Fibroblast of gingiva (primary cell): ENCODE measurements around the gene EDN2.

Experiments used
- DNase-seq: peaks from one replicate; pipeline ENCODE4 v3.0.0-alpha.2; 2011; ENCODE audit warnings: low read depth

EDN2 gene

DNA sequence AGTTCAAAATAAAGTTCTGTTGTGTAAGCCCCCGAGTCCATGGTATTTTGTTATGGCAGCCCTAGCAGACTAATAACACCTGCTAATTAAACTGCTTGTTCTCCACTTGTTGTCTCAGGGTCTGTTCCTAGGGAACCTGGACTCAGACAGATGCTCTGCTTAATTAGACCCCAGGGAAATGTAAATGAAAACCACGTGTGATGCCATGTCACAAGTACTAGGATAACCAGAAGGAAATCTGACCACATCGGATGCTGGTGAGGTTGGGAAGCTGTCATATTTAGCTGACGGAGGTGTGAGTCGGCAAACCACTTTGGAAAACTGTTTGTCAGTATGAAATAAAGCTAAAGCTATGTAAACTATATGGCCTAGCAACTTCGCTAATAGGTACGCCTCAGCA is 19.6 kb downstream of the EDN2 start:
- DNase-seq, result no peak

DNA sequence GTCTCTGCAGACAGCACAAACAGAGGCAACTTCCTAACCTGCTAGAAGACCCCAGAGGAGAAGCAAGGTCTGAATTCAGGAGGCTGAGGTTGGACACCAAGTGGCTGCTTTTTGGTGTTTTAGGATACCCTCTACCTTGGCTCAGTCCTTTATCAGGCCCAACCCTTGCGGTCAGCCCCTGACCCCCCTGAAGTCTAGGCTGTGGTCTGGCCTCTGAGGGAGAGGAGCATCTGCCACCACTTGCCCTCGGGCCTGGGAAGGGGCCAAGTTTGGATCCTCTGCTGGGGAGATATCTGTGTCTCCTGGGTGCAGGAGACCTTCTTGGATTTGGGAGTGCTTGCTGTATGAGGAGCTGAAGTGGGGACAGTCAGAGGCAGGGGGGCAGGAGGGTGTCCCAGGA is 21.0 kb downstream of the EDN2 start:
- DNase-seq, result no peak

DNA sequence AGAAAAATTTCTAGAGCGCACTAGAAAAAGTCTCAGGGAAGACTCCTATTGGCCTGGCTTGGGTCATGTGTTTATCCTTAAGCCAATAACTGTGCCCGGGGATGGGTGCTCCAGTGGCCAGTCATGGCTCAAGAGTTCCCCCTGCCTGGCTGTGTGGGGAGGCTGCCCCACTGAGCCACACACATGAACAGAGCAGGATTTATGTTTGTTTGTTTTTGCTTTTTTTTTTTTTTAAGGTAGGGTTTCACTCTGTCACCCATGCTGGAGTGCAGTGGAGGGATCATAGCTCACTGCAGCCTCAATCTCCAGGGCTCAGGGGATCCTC is 21.8 kb downstream of the EDN2 start:
- DNase-seq, result no peak

DNA sequence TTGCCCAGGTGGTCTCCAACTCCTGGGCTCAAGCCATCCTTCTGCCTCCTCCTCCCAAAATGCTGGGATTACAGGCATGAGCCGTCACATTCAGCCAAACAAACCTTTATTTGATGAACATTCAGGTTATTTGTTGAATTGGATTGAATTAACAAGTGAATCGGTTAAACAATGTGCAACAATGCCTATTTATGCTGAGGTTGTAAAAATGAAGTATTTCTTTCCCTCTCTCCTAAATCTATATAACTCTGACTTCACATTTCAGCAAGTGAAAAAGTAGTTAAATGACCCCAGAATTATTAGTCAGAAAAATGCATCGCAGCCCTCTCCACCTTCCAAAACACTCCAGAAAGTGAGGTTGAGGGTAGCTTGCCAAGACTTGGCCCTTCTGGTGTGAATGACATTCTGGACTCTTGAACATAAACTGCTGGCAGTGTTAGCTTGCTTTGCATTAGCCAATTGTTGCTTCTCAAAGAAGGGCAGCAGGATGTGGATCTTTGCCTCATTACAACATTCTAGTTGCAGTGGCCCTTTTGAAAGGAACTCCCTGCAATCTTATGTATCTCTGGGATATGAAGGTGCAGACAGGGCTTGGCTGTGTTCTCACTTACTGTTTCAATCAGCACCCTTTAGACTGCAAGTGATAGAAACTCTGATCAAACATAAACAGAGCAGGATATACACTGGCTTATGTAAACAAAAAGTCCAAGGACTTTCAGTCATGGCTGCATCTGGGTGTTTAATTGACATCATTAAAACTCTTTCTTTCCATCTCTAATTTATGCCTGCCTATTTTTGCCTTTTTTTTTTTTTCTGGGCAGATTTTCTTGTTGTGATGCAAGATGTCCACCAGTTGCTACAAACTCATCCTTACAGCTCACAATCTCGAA is 22.4 kb downstream of the EDN2 start:
- peak; percentile 11 for DNase-seq

DNA sequence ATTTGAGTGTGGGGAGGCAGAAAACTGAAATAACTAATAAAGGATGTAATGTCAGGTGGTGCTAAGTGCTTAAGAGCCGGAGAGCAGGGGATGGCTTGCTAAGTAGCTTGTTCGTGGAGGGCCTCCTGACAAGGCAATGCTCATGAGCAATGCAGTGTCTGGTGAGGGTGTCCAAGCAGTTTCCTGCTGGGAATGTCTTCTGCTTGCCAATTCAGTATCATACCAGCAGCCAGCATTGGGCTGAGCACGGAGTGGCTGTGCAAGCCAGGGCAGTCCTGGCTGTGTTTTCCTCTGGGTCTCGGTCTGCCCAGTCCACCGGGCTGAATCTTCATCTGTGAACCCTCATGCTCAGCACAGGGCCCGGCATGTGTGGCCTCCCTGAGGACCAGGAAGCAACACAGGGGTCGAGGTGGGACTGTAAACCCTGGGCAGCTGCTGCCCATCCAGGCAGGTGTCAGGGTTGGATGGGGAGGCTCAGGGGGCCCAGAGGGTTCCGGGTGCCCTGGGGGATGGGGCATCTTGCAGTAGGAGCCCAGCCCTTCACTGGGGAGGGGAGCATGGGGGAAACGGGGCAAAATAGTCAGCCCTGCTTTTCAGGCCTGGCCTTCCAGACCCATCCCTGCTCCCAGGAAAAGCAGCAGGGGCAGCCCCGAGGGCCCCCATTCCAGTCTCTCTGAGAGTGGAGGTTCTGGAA is 27.5 kb downstream of the EDN2 start:
- peak; percentile 10 for DNase-seq

DNA sequence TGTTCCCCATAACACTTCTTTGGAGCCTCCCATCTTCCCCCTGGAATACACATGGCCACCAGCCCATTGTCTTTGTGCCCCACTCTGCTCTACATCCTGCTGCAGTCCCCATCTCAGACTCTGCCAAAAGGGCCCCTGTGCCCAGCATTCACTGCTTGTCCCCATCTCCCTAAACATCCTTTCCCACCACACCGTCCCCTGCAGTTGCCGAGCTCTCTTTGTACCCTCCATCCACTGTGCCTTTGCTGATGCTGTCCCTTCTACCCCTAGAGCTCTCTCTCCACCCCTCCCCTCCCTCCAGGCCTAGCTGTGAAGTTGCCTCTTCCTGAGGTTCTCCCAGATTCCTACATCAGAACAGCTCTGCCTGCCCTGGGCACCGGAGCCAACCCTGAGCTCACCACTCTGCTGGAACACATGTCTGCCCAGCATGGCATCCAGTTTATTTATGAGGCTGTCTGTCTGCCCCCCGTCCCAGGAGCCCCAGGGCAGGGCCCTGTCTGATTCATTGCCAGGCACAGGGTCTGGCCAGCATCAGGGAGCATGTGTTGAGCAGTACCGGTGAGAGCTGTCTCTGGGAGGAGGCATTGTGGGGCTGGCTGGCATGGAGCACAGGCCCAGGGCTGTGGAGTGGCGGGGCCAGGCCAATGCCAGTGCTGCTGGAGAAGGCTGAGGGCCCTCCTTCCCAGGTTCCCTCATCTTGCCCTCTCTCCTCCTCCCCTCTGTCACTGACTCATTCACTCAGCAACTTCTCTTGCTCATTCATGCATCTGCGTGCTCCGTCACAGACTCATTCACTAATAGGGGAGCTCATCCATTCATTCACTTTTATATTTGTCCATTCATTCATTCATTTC is 28.8 kb downstream of the EDN2 start:
- no peak for DNase-seq

DNA sequence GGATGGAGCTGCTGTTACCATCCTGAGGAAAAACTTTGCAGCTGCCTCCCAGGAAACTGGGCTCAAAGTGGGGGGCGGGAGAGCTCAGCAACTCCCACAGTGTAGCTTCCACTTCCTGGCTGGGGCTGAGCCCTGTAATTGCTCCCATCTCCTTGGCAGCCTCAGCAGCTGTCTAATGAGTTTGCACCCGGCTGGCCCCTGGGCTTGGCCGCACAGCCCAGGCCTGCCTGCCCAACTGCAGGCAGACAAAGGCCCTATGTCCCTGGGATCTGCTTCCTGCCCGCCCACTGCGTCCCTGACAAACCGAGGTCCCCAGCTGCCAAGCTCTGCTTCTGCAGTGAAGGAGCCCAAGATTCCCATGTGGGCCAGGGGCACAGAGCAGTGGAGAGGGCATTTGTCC is 30.1 kb downstream of the EDN2 start:
- DNase-seq, result peak; percentile 9

DNA sequence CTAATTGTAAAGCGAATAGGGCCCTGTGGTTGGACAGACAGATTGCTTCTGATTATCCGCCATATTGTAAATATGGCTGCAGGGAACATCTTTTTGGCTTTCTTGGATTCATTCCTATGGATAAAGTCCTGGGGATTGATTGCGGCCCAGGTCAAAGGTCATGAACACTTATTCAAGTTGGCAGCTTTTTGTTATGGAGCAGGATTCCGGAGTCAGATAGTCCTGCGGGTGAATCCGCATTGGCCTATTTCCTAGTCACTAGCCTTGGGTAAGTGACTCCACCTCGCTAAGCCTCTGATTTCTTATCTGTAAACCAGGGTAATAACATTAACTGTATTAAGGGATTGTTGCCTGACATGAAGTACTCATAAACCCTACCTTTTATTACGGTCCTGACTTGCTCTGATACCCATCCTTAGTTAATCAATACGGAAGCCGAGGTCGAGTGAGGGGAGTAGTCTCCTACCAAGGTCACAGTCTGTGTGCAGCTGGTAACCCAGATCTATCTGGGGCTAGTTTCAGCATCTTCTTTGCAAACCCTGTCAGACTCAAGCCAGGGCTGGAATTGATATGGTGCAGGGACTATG is 31.7 kb downstream of the EDN2 start:
- no peak for DNase-seq

DNA sequence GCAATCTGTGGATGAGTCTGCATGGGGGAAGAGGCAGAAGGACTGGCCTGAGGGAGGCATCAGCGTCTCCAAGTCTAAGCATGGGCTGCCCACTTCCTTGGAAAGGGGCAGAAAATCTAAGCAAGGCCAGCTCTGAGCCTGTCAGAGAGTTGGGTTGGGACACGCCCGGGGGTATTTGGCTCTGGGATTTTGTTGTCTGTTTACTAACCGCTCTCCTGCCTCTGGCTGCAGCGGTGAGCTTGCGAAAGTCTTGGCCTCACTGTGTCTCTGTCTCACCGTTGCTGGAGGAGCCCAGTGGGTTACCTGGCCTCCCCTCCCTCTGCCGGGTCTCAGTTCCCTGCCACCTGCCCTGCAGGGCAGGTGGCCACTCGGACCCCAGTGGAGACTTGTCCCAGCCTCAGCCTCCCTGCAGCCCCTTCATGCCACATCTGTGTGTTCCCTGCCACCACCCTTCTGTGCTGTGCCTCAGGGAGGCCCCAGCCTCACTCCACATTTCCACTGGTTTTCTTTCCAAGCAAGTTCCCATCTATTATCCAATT is 33.7 kb downstream of the EDN2 start:
- no peak for DNase-seq

DNA sequence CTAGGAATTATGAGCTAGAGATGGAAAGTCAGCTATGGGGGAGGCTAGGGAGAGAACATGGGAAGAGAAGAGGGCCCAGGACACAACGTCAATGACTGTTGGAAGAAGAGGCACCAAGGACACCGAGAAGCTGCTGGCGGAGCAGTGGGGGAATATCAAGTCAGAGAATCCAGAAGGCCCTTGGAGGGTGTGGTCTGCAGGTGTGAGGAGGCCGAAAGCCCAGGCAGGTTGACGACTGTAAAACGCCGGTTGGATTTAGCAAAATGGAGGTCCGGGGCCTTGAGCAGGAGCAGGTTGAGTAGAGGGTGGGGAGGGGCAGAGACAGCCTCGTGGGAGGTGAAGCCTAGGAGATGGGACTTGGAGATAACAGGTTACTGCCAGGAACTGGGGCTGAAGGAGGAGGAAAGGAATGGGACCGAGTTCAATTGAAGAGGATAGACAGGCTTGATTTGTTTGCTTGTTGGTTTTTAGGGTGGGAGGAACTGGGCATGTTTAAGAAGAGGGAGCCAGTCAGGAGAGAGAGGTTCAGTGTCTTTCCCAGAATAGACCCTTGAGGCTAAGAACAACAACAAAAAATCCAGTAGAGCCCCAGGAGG is 35.1 kb downstream of the EDN2 start:
- DNase-seq, result no peak

DNA sequence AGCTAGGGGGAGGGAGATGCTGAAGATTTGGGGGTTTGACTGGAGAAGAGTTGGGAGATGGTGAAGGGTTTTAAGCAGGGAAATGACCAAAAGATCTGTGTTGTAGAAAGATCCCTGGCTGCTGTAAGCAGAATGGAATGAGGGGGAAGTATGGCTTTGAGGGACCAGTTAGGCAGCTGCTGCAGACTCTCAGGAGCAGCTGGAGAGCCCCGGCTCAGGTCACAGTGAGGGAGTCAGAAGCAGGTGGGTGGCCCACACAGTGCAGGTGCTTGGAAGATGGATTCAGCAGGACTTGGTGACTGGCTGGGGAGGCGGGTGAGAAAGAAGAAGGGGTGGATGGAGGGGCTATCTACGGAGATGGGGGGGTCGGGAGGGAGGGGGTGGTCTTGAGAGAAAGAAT is 35.7 kb downstream of the EDN2 start:
- DNase-seq, result no peak

DNA sequence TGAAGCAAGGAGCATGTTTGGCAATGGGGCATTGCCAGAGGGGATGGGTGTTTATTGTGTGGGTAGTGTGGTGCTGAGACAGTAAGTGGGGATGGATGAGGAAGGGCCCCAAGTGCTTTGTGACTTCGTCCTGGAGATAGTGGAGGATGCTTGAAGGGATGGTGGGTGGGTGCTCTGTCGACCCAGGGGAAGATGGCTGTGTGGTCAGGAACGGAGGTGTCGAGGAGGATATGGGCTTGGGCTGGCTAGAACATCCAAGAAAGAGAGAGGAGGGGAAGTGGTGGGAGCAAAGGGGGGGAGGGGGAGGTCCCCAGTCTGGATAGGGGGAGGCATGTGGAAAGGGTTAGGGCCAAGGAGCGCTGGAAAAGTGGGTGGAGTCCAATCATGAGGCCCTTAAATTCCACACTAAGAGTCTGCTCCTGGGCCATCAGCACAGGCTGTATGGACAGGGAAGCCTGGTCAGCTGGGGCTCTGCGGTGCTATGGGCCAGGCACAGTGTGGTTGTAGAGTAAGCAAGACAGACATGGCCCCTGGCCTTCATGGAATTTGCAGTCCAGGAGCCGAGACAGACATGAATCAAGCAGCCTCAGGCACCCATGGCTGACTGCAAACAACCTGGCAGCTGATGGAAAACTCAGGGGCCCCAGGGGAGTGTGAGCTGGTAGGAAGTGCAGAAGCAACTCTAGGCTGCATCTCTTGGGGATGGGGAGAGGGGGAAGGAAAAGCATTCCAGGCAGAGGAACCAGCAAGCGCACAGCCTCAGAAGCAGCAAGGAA is 36.3 kb downstream of the EDN2 start:
- no peak for DNase-seq

DNA sequence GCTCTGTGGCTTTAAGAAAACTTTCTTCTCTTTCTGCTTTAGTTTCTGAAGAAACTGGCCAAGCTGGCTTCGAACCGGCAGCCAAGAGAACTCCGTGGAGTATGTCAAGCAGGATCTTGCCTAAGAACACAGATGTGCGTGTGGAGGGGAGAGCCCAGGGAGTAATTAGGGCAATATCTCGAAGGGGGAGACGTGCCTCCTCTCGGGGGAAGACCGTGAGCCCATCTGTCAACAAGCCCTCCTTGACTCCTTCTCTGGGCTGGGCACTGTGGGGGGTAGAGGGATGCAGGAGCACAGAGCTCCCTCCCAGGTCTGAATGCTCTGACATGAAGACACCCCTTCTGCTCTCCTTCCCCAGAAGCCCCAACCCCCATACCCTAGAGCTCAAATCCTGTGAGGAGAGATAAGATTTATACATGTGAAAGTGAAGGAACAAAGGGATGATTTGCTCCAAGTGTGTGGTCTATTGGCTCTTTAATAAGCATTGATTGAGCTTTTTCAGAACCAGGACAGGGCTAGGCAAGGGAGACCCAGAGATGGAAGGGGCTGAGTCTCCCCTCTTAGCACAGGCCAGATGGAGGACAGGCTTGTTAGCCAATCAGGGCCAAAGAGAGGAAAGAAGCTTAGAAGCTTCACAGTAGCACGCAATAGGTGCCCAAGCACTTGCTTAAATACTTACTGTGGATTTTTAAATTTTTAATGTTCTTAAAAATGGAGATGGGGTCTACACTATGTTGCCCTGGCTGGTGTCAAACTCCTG is 37.5 kb downstream of the EDN2 start:
- DNase-seq, result no peak

DNA sequence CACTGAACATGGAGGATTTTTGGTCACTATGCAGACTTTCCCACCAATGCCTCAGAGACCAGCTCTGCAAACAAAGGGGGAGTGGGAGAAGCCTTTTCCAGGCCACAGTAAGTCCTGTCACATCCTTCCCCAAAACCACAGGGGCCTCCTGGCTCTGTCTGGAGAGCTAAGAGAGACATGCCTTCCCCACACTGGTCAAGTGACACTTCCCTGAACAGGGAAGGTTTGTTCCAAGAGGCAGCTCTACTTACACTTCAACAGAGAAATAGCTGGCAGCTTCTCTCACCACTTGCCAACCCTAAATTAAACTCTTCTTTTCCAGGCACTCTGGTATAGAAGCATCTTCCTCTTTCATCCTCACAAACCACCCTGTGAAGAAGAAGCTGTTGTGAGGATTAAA is 39.7 kb downstream of the EDN2 start:
- no peak for DNase-seq

DNA sequence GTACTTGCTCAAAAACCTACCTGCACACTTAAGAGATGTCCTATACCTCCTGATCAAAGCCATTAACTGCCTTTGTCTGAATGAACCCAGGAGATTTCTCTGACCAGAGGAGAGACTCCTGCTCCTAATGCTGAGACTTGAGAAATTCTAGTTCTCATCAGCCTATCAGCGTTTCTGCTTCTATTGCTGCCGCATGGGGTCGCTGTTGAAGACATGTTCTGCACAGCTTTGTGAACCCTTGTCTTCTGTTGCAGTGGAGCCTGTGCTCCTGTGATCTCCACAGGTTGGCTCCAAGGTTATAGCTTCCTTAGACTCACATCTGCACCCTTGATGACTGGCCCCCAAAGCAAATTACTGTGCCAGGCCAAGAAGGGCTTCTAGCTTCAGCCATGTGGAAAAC is 40.2 kb downstream of the EDN2 start:
- no peak for DNase-seq

DNA sequence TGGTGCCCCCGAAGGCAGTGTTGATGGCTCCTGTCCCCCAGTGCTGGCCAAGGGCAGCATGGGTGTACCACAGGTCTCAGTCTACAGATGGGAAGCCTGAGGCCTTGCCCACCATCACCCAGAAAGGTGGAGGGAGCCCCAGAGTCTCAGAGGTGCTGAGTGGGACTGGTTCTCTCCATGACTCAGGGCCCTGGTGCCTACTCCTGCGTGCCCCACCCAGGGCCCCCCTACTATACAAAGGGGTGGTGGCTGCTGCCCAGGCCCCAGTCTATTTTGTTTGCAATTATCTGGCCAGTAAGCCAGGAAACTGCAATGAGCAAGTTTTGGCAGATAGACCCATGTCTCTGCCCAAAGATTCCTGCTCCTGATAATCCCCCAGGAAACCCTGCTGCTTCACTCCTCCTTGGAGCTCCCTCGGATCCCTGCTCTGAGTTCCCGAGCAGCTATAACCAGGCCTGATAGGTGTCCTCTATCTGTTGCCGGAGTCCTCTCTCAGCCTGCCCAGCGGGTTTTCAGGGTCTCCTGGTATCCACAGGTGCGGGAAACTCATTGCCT is 41.7 kb downstream of the EDN2 start:
- no peak for DNase-seq

DNA sequence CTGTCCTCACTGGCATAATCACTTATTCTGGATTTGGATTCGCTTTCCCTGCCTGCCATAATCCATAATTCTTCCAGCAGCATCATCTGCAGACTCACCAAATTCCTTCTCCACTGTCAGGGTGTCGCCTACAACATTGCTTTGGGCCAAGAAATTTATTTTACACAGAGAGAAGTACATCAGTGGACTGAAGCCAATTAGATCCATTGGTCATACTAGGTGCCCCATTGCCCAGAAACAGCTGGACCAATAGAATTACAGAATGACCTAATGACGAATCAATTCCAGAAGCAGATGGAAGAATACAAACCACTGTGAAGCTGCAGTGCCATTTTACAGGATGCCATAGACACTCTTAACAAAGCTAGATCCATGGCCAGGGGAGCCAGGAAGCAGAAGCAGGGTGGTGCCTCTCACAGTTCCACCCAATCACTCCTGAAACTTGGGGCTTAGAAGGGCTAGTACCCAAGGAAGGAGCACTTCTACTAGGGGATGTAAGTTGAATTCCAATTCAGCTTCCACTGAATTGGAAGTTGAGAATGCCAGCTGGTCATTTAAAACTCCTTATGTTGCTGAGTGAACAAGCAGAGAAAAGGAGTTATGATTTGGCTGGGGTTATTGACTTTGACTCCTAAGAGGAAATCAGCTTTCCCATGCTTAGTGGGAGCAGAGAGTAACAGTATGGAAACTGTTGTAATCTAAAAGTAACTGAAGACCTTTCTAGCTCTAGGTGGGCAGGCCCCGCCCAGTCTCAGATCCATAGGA is 44.0 kb downstream of the EDN2 start:
- DNase-seq, result no peak

DNA sequence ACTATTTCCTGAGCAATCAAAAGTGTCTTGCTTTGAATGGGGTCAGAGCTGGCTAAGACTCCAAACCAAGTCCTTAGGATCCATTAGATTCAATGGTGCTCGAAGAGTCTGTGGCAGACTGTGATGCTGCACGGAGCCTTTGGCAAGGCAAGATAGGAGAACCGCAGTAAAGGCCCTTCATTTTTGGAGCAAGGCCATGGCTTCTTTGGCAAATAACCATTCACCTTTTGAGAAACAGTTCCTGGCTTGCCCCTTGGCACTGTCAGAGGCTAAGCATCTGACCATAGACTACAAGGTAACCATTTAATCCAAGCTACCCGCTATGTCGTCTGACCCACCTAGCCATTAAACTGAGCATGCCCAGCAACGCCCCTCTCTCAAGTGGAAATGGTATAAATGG is 45.2 kb downstream of the EDN2 start:
- DNase-seq, result no peak

DNA sequence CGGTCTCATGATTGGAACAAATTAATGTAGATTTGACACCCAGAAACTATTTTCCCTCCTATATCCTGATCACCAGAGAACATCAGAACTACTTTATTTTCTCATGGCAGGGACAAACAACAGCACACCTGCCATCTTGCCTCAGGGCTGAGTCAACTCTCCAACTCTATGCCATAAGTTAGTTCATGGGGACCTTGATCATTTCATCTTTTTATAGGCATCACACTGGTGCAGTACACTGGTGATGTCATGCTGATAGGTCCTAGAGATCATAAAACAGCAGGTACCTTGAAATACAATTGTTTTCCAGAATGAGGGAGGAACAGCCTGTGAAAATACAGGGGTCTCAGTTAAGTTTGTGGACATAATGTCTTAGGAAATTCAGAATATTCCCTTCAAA is 45.8 kb downstream of the EDN2 start:
- DNase-seq, result no peak
